Prostate gland (tissue), 2 donors: ENCODE measurements around the gene CNKSR2.

Experiments
- CTCF ChIP-seq, 4 experiments: fragments of 200-600 bp in 2 of 4; fragments of 450-650 bp in 2 of 4; sonication (generic) in 2 of 4; IDR thresholded peaks; 1 replicate in 3 of 4; 2 replicates in 1 of 4; pipeline ENCODE4 v1.5.1; 2016 to 2019; ENCODE audit warnings: antibody characterized with exemption in 4 of 4, mild to moderate bottlenecking in 2 of 4, moderate library complexity in 2 of 4
- POLR2A ChIP-seq: fragments of 450-650 bp; IDR thresholded peaks from one replicate; pipeline ENCODE4 v1.6.1; 2016; ENCODE audit warnings: antibody characterized with exemption, mild to moderate bottlenecking

DNA sequence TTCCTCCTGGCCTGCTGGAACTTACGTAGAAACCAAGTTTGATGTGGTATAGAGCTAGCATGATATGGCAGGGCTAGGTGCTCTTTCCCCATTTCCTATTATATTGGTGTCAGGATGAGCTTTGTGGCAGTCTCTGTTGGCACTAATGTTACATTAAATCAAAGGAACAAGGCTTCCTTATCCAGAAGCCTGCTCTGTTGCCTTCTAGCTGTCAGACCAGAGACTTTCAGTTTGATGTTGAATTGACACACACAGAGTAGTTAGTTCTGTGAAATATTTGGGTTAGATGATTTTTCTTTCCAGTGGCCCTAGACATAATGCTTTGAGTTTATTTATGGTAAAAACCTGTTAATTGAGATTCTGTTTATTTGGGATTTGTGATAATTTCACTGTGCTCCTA, 10.0 kb downstream of the CNKSR2 start:
- TF ChIP-seq POLR2A: no peak
- no peak for TF ChIP-seq CTCF (IDR thresholded peaks at IDR 0.05)
